Measurements from ENCODE around the gene SLC17A3. TPM values are rescaled to one million over a fixed set of nuclear protein-coding genes. Genes with fewer than 3 reads are reported as not detected.

SLC17A3 gene
- total RNA-seq, 2 donors from 2014 or later = not detected

GRCh38 chr6:25916789-25917490 is 42.9 kb upstream of the SLC17A3 start:
- Histone ChIP-seq H3K36me3 (no peaks in the 10 kb centered on the region), H3K9me3 (no peaks in the 10 kb centered on the region), H3K27me3 (no peaks in the 10 kb centered on the region), H3K4me1 (no peaks in the 10 kb centered on the region), H3K4me3 (no peak overlapping the region), H3K27ac (no peak overlapping the region)
- no peak for TF ChIP-seq CTCF (IDR thresholded peaks at IDR 0.05)
- DNase-seq (ENCODE audit: low spot score) = no peak

GRCh38 chr6:25916330-25916729 is 42.3 kb upstream of the SLC17A3 start:
- no peak for TF ChIP-seq CTCF (IDR thresholded peaks at IDR 0.05)
- no peak overlapping the region for H3K4me3 ChIP-seq
- no peak for DNase-seq (ENCODE audit: low spot score)

GRCh38 chr6:25913741-25914140 is 39.7 kb upstream of the SLC17A3 start:
- H3K27ac ChIP-seq = no peak overlapping the region
- no peak for DNase-seq (ENCODE audit: low spot score)
- H3K4me3 ChIP-seq = no peak overlapping the region
- TF ChIP-seq CTCF (IDR thresholded peaks at IDR 0.05) = no peak
- H3K36me3 ChIP-seq = no peaks in the 10 kb centered on the region
- H3K27me3 ChIP-seq = no peaks in the 10 kb centered on the region
- no peaks in the 10 kb centered on the region for H3K4me1 ChIP-seq
- no peaks in the 10 kb centered on the region for H3K9me3 ChIP-seq

More at GRCh38 chr6:25916330-25916729, 42.3 kb upstream of the SLC17A3 start:
- H3K9me3 ChIP-seq = no peaks in the 10 kb centered on the region
- no peaks in the 10 kb centered on the region for H3K4me1 ChIP-seq
- no peak overlapping the region for H3K27ac ChIP-seq
- H3K27me3 ChIP-seq = no peaks in the 10 kb centered on the region
- no peaks in the 10 kb centered on the region for H3K36me3 ChIP-seq

GRCh38 chr6:25911351-25911750 is 37.3 kb upstream of the SLC17A3 start:
- no peaks in the 10 kb centered on the region for H3K36me3 ChIP-seq
- no peak for DNase-seq (ENCODE audit: low spot score)
- H3K4me3 ChIP-seq = no peak overlapping the region
- no peaks in the 10 kb centered on the region for H3K27me3 ChIP-seq
- H3K9me3 ChIP-seq = no peaks in the 10 kb centered on the region
- TF ChIP-seq CTCF (IDR thresholded peaks at IDR 0.05) = no peak
- no peaks in the 10 kb centered on the region for H3K4me1 ChIP-seq
- no peak overlapping the region for H3K27ac ChIP-seq

- TF ChIP-seq CTCF (IDR thresholded peaks at IDR 0.05) = no peak
- H3K4me3 ChIP-seq = no peak overlapping the region
- no peaks in the 10 kb centered on the region for H3K27me3 ChIP-seq
- no peaks in the 10 kb centered on the region for H3K9me3 ChIP-seq
- H3K27ac ChIP-seq = no peak overlapping the region
- DNase-seq (ENCODE audit: low spot score) = no peak
- H3K4me1 ChIP-seq = no peaks in the 10 kb centered on the region
- no peaks in the 10 kb centered on the region for H3K36me3 ChIP-seq
Observed at GRCh38 chr6:25907475-25908014, 33.5 kb upstream of the SLC17A3 start.

All from right atrium auricular region (tissue), 2 donors.